ENCODE data around the gene ARHGAP32.
"Not testable (repeated sequence)": the region's sequence is repeated elsewhere in the genome, so short reads cannot be mapped to it uniquely, and the experiment has no call there.

ARHGAP32 gene

GRCh38 chr11:128928400-128928799 is 263.7 kb downstream of the ARHGAP32 start:
- DNase-seq, result no peak

DNA sequence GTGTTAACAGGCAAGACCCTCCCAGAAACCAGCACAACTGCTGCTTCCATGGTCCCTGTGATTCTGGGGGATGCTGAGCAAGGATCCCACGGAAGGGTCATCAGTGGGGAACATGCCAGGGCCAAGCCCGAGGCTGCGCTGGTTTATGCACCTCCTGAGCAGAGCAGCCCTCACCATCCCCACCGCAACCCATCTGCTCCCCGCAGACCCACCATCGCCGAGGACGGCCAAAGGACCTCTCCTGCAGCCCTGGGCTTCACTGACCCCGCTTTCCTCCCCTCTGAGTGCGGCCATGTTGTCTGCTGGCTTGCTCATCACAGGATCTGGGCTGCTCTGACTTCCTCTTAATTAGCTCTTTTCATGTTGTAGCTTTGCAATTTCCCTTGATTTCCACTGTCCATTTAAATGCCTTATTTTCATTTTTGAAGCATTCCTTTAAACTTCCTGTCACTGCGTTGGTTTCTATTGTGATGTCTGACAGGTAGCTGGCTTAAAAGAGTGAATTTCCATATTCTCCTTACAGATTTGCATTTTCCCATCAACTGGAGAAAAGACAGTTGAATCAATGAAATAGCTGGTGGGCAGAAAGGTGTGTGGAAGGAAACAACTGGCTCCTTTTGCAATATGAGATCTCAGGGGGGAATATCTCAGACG is 264.3 kb downstream of the ARHGAP32 start:
- DNase-seq, result no peak

GRCh38 chr11:128927108-128927461 is 265.0 kb downstream of the ARHGAP32 start:
- no peak for DNase-seq

- no peak for DNase-seq
Measured at GRCh38 chr11:128926437-128927107, 265.6 kb downstream of the ARHGAP32 start.

DNA sequence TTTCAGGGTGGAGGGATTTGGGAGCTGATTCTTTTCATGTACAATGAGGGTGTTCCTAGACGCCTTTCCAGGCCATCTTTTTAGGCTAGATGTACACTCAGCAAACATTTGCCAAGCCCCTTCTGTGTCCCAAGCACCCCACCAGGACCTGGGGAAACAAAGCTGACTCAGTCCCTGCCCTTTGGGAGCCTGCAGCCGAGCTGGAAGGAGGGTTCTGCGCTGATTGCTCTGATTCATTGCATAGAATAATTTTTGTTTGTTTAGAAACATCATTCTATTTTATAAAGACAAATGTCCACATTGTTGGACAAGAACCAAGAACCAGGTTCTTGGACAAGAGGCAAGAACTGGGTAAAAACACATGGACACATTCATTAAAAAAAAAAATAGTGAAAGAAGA is 266.1 kb downstream of the ARHGAP32 start:
- DNase-seq, result no peak

- no peak for DNase-seq
Measured at GRCh38 chr11:128925250-128925600, 266.9 kb downstream of the ARHGAP32 start.

DNA sequence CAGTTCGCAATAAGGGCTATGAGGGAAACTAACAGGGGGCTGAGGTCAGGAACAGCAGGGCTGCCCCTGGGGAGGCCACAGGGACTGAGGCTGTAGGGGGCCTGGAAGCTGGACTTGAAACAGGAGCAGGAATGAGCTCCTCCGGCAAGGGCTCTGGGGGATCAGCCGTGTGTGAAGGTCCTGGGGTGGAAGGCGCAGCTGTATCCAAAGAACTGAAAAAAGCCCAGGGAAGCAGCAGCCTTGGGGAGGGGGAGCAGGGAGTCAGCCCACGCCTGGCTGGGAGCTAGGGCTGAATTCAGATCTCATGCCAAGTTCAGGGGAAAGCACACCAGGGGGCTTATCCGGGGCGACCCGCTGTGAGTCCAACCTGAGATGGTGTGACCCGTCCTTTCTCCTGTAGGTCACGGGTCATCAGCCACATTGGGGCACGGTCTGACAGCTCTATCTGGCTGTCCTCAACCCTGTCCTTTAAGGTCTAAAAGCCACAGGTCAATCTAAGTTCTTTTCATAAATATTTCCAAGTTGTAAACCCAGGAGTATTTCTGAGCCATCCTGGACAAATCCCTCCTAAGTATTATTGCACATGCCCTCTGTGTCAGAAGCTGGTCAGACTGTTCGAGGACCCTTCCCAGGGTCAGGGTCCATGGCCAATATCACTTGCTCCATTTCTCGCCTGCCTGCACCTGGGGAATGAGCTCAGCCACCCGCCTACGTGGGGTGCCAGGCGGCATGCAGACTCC is 267.4 kb downstream of the ARHGAP32 start:
- no peak for DNase-seq

DNA sequence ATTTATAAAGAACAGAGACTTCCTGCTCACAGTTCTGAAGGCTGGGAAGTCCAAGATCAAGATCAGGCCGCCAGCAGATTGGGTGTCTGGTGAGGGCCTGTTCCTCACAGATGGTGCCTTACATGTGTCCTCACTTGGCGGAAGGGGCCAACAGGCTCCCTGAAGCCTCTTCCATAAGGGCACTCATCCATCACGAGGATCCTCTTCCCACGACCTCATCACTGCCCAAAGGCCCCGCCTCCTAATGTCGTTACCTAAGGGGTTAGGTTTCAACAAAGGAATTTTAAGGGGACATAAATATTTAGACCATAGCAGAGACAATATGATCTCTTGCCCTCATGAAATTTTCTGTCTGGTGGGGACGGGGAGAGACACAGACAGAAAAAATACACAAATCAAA is 268.0 kb downstream of the ARHGAP32 start:
- no peak for DNase-seq

- no peak for DNase-seq
Measured at GRCh38 chr11:128921793-128922192, 270.3 kb downstream of the ARHGAP32 start.

GRCh38 chr11:128920666-128921065 is 271.5 kb downstream of the ARHGAP32 start:
- DNase-seq, result no peak

- DNase-seq, result not testable (repeated sequence)
Measured at GRCh38 chr11:128919635-128920034, 272.5 kb downstream of the ARHGAP32 start.

- no peak for DNase-seq
Measured at GRCh38 chr11:128919216-128919615, 272.9 kb downstream of the ARHGAP32 start.

- no peak for DNase-seq
Measured at GRCh38 chr11:128917144-128917724, 274.9 kb downstream of the ARHGAP32 start.

DNA sequence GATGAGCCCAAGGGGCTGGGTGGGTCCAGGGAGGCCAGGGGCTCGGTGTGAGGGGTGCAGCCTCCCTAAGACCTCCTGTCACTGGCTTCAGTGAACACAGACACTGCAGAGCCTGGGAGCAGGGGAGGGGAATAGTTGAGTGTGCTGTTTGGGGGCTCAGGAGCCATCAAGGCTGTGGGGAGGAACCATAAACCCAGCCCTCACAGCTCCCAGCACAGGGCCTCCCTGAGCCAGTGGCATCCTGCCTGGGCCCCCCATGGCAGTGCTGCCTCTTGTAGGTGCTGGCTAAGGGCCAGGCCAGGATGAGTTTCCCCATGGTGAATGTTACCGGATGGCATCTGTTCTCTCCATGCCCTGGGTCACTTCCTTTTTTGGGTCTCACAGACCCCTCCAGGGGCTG is 275.4 kb downstream of the ARHGAP32 start:
- DNase-seq, result no peak

GRCh38 chr11:128916037-128916572 is 276.0 kb downstream of the ARHGAP32 start:
- no peak for DNase-seq

DNA sequence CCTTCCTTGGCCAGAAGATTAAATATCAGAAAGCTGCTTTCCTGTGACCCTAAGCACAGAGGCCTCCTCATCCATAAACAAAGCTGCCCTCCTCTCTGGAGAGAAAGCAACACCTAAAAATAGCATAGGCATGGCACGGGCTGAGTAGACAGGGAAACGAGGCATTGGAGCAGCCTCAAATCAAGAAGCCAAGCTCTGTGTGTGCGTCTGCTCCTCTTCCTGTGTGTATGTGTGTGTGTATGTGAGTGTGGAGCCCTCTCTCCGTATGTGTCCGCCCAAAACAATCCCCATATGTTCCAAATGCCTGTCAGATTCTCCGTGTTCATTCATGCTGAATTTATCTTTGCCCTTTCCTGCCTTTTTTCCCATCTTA is 277.0 kb downstream of the ARHGAP32 start:
- DNase-seq, result no peak
